OCI-LY3 (cell line): Measurements from ENCODE around the gene MAP6.

Experiments used
- H2AFZ ChIP-seq: fragments of 200-600, 300-600 bp; shearing (Covaris generic); 2 replicates; pipeline ENCODE4 v1.6.0; 2014; ENCODE audit warnings: antibody characterized with exemption, low read depth, low read length
- H3K27ac ChIP-seq: fragments of 200-600, 300-600 bp; sonication (generic); 2 replicates; pipeline ENCODE4 v1.5.1; 2014; ENCODE audit warnings: mild to moderate bottlenecking, low read length, moderate library complexity, mixed read lengths
- H3K27me3 ChIP-seq: fragments of 200-600, 300-600 bp; sonication (generic); 2 replicates; pipeline ENCODE4 v1.6.1; 2014; ENCODE audit warnings: low read depth, low read length, mixed read lengths
- H3K36me3 ChIP-seq: fragments of 200-600, 300-600 bp; sonication (generic); replicated peaks from 2 replicates; pipeline ENCODE3; 2014; ENCODE audit warnings: low read depth, low read length, mixed read lengths
- H3K4me1 ChIP-seq: fragments of 300-600, 200-600 bp; sonication (generic); 2 replicates; pipeline ENCODE4 v1.6.1; 2014; ENCODE audit warnings: low read length, mixed read lengths
- H3K4me2 ChIP-seq: fragments of 200-600, 300-600 bp; sonication (generic); 2 replicates; pipeline ENCODE4 v1.6.1; 2014; ENCODE audit warnings: low read length, mixed read lengths
- H3K4me3 ChIP-seq: fragments of 300-600, 200-600 bp; sonication (generic); 2 replicates; pipeline ENCODE4 v1.5.1; 2014; ENCODE audit warnings: antibody characterized with exemption, mild to moderate bottlenecking, low read length, moderate library complexity
- H3K79me2 ChIP-seq: fragments of 300-600, 200-600 bp; shearing (Covaris generic); 2 replicates; pipeline ENCODE4 v1.6.1; 2014; ENCODE audit warnings: mild to moderate bottlenecking, low read length, mixed read lengths
- H3K9ac ChIP-seq: fragments of 300-600, 200-600 bp; shearing (Covaris generic); 2 replicates; pipeline ENCODE4 v1.6.0; 2014; ENCODE audit warnings: mild to moderate bottlenecking, low read length, moderate library complexity
- H3K9me3 ChIP-seq: fragments of 200-600, 300-600 bp; shearing (Covaris generic); 2 replicates; pipeline ENCODE4 v1.6.1; 2014; ENCODE audit warnings: low read length, mixed read lengths; ENCODE audit not compliant: insufficient read depth
- H4K20me1 ChIP-seq: fragments of 200-600, 300-600 bp; sonication (generic); 2 replicates; pipeline ENCODE4 v1.6.1; 2016; ENCODE audit warnings: low read length, mixed read lengths; ENCODE audit not compliant: insufficient read depth
- EZH2phosphoT487 ChIP-seq: fragments of 200-600 bp; shearing (Covaris generic); IDR thresholded peaks from 2 replicates; pipeline ENCODE4 v1.6.1; 2018; ENCODE audit warnings: antibody characterized with exemption, mixed run types, low read depth
- TF ChIP-seq, protein P1 (sequence below): fragments of 200-600, 300-600 bp; sonication (generic); IDR thresholded peaks from 2 replicates; pipeline ENCODE4 v1.5.1; 2014; ENCODE audit warnings: antibody characterized with exemption, low read length, low read depth

The MAP6 gene

GRCh38 chr11:75673977-75674582 lies 5.2 kb upstream of the MAP6 start:
- Histone ChIP-seq H3K4me1 (peaks cover 20% of the 10 kb centered on the region), H3K27ac (no peak overlapping the region), H3K4me3 (no peak overlapping the region), H4K20me1 (no peaks in the 10 kb centered on the region), H2AFZ (no peak overlapping the region), H3K36me3 (no peaks in the 10 kb centered on the region), H3K9ac (no peak overlapping the region), H3K4me2 (no peak overlapping the region), H3K9me3 (no peaks in the 10 kb centered on the region), H3K27me3 (no peaks in the 10 kb centered on the region), H3K79me2 (no peaks in the 10 kb centered on the region)
- TF ChIP-seq EZH2phosphoT487: no peak
- TF ChIP-seq, protein P1, sequence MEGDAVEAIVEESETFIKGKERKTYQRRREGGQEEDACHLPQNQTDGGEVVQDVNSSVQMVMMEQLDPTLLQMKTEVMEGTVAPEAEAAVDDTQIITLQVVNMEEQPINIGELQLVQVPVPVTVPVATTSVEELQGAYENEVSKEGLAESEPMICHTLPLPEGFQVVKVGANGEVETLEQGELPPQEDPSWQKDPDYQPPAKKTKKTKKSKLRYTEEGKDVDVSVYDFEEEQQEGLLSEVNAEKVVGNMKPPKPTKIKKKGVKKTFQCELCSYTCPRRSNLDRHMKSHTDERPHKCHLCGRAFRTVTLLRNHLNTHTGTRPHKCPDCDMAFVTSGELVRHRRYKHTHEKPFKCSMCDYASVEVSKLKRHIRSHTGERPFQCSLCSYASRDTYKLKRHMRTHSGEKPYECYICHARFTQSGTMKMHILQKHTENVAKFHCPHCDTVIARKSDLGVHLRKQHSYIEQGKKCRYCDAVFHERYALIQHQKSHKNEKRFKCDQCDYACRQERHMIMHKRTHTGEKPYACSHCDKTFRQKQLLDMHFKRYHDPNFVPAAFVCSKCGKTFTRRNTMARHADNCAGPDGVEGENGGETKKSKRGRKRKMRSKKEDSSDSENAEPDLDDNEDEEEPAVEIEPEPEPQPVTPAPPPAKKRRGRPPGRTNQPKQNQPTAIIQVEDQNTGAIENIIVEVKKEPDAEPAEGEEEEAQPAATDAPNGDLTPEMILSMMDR: no peak

DNA sequence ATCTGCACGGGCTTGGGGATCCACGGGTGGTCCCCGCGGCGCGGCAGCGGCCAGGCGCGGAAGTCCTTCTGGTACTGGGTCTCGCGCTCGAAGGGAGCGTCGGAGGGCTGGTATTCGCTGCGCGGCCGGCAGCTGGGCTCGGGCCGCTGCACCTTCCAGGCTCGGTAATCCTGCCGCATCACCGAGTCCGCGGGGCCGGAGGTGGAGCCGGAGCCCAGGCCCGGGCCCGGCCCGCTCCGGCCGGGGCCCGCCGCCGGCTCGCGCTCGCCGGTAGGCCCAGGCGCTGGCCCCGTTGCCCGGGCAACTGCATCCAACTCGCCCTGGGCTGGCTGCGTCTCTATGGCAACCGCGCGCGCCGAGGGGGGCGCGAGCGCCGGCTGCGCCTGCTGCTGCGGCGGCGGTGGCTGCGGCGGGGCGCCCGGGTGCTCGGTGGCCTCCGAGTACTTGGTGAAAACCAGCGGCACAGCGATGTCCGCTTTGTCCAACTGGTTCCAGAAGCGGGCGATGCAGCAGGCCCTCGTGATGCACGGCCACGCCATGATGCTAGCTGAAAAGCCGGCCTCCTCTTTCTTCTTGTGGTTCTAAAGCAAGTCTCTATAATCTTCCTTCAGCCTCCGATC lies 897 bp downstream of the MAP6 start:
- no peak overlapping the region for H3K9ac ChIP-seq
- H4K20me1 ChIP-seq: no peaks in the 10 kb centered on the region
- H3K4me3 ChIP-seq: no peak overlapping the region
- no peaks in the 10 kb centered on the region for H3K9me3 ChIP-seq
- TF ChIP-seq EZH2phosphoT487: no peak
- TF ChIP-seq, protein P1: no peak
- H3K36me3 ChIP-seq: no peaks in the 10 kb centered on the region
- H2AFZ ChIP-seq: no peak overlapping the region
- H3K27ac ChIP-seq: no peak overlapping the region
- H3K79me2 ChIP-seq: no peaks in the 10 kb centered on the region
- no peaks in the 10 kb centered on the region for H3K27me3 ChIP-seq
- no peaks in the 10 kb centered on the region for H3K4me1 ChIP-seq
- no peak overlapping the region for H3K4me2 ChIP-seq

- H3K27me3 ChIP-seq: no peaks in the 10 kb centered on the region
- TF ChIP-seq EZH2phosphoT487: no peak
- H3K36me3 ChIP-seq: no peaks in the 10 kb centered on the region
- H3K4me3 ChIP-seq: no peak overlapping the region
- H2AFZ ChIP-seq: no peak overlapping the region
- no peak overlapping the region for H3K4me2 ChIP-seq
- no peaks in the 10 kb centered on the region for H4K20me1 ChIP-seq
- H3K9me3 ChIP-seq: no peaks in the 10 kb centered on the region
- no peak overlapping the region for H3K9ac ChIP-seq
- no peaks in the 10 kb centered on the region for H3K4me1 ChIP-seq
- H3K27ac ChIP-seq: no peak overlapping the region
- H3K79me2 ChIP-seq: no peaks in the 10 kb centered on the region
Observed at GRCh38 chr11:75667255-75667830, 1.5 kb downstream of the MAP6 start.

- no peaks in the 10 kb centered on the region for H4K20me1 ChIP-seq
- no peaks in the 10 kb centered on the region for H3K27me3 ChIP-seq
- no peak overlapping the region for H2AFZ ChIP-seq
- H3K9ac ChIP-seq: no peak overlapping the region
- H3K4me2 ChIP-seq: no peak overlapping the region
- TF ChIP-seq, protein P1: no peak
- TF ChIP-seq EZH2phosphoT487: no peak
- no peak overlapping the region for H3K4me3 ChIP-seq
- H3K4me1 ChIP-seq: no peaks in the 10 kb centered on the region
- H3K27ac ChIP-seq: no peak overlapping the region
- H3K9me3 ChIP-seq: no peaks in the 10 kb centered on the region
- no peaks in the 10 kb centered on the region for H3K79me2 ChIP-seq
- no peaks in the 10 kb centered on the region for H3K36me3 ChIP-seq
Observed at GRCh38 chr11:75665990-75666389, 2.8 kb downstream of the MAP6 start.
